Colonic mucosa (tissue), 4 donors: ENCODE measurements around the gene BIRC6. TPM values are rescaled to one million over a fixed set of nuclear protein-coding genes. Genes with fewer than 3 reads are reported as not detected.

Source experiments
- DNase-seq: peaks from one replicate; pipeline ENCODE4 v3.0.0-alpha.2; 2020
- H3K27ac ChIP-seq: fragments of 200-600 bp; one replicate; pipeline ENCODE4 v1.8.0; 2021
- H3K27me3 ChIP-seq: fragments of 200-600 bp; one replicate; pipeline ENCODE4 v1.8.0; 2021
- H3K36me3 ChIP-seq: fragments of 200-600 bp; one replicate; pipeline ENCODE4 v1.8.0; 2021
- H3K4me1 ChIP-seq: fragments of 200-600 bp; one replicate; pipeline ENCODE4 v1.8.0; 2021; ENCODE audit warnings: mild to moderate bottlenecking
- H3K4me3 ChIP-seq: fragments of 200-600 bp; one replicate; pipeline ENCODE4 v1.8.0; 2021
- H3K9ac ChIP-seq, 2 donors: one replicate each; pipeline ENCODE4 v1.7.0; 2013; ENCODE audit warnings: control low read depth in 2 of 2, low read depth in 2 of 2, low read length in 2 of 2
- H3K9me3 ChIP-seq: fragments of 200-600 bp; one replicate; pipeline ENCODE4 v1.8.0; 2021
- CTCF ChIP-seq: fragments of 200-600 bp; IDR thresholded peaks from one replicate; pipeline ENCODE4 v1.8.0; 2022; ENCODE audit warnings: antibody characterized with exemption, mild to moderate bottlenecking
- intact Hi-C: fragments of 100-400 bp; cut with DNase I; formaldehyde crosslinking; loops from one replicate; pipeline ENCODE4 v1.14.1; 2022
- total RNA-seq, 2 donors: library from RNA; stranded (reverse); fragmentation: NEBNext Ultra II Directional in 1 of 2; extraction: Animal tissue kit (Norgen Biotek cat#: 25700) in 1 of 2; gene quantifications; one replicate each; pipeline ENCODE4 v1.2.1, GENCODE V29; 2021
- donor health status: healthy.
- donor health status: DM: no; HTN: no; CAD: no.
- donor health status: DM: no; HTN: no; CAD: no.

BIRC6 gene
- total RNA-seq, 2 donors from 2014 or later, result 74.6 to 93.1 TPM

- H3K9ac ChIP-seq, result no peak overlapping the region
- H3K4me1 ChIP-seq, result no peaks in the 10 kb centered on the region
- no peak overlapping the region for H3K27ac ChIP-seq
- no peaks in the 10 kb centered on the region for H3K9me3 ChIP-seq
- no peak for DNase-seq
- H3K36me3 ChIP-seq, result peaks cover 5% of the 10 kb centered on the region
- intact Hi-C loops, result no loop called here
- H3K4me3 ChIP-seq, result no peak overlapping the region
- no peaks in the 10 kb centered on the region for H3K27me3 ChIP-seq
- TF ChIP-seq CTCF, result no peak
Measured at GRCh38 chr2:32436150-32436549, 79.3 kb downstream of the BIRC6 start.

GRCh38 chr2:32442020-32442467 lies 85.2 kb downstream of the BIRC6 start:
- no peak overlapping the region for H3K9ac ChIP-seq
- intact Hi-C loops, result no loop called here
- peaks cover 5% of the 10 kb centered on the region for H3K36me3 ChIP-seq
- no peak overlapping the region for H3K4me3 ChIP-seq
- no peaks in the 10 kb centered on the region for H3K9me3 ChIP-seq
- no peaks in the 10 kb centered on the region for H3K4me1 ChIP-seq
- H3K27ac ChIP-seq, result no peak overlapping the region
- no peak for TF ChIP-seq CTCF
- DNase-seq, result no peak
- no peaks in the 10 kb centered on the region for H3K27me3 ChIP-seq

GRCh38 chr2:32446369-32446768 lies 89.5 kb downstream of the BIRC6 start:
- Histone ChIP-seq H3K9ac (no peak overlapping the region), H3K27me3 (no peaks in the 10 kb centered on the region), H3K4me1 (no peaks in the 10 kb centered on the region), H3K9me3 (no peaks in the 10 kb centered on the region), H3K36me3 (no peaks in the 10 kb centered on the region), H3K4me3 (no peak overlapping the region), H3K27ac (no peak overlapping the region)
- DNase-seq, result no peak
- intact Hi-C loops, result no loop called here
- no peak for TF ChIP-seq CTCF

- no peak overlapping the region for H3K27ac ChIP-seq
- intact Hi-C loops, result no loop called here
- no peak overlapping the region for H3K9ac ChIP-seq
- H3K36me3 ChIP-seq, result no peaks in the 10 kb centered on the region
- DNase-seq, result no peak
- H3K4me1 ChIP-seq, result no peaks in the 10 kb centered on the region
- no peaks in the 10 kb centered on the region for H3K9me3 ChIP-seq
- H3K4me3 ChIP-seq, result no peak overlapping the region
- H3K27me3 ChIP-seq, result no peaks in the 10 kb centered on the region
- no peak for TF ChIP-seq CTCF
Measured at GRCh38 chr2:32450851-32451250, 94.0 kb downstream of the BIRC6 start.

- intact Hi-C loops, result no loop called here
- no peaks in the 10 kb centered on the region for H3K36me3 ChIP-seq
- no peaks in the 10 kb centered on the region for H3K4me1 ChIP-seq
- H3K9ac ChIP-seq, result no peak overlapping the region
- H3K27me3 ChIP-seq, result no peaks in the 10 kb centered on the region
- no peak for DNase-seq
- TF ChIP-seq CTCF, result no peak
- no peaks in the 10 kb centered on the region for H3K9me3 ChIP-seq
- no peak overlapping the region for H3K27ac ChIP-seq
- H3K4me3 ChIP-seq, result no peak overlapping the region
Measured at GRCh38 chr2:32452338-32453064, 95.7 kb downstream of the BIRC6 start.
